Ishikawa (cell line): ENCODE results near the gene SDR42E1.

ENCODE experiments used
- CEBPB ChIP-seq: IDR thresholded peaks from 2 replicates; pipeline ENCODE4 v1.6.1; 2012
- CREB1 ChIP-seq: IDR thresholded peaks from 2 replicates; pipeline ENCODE4 v1.6.1; 2012; ENCODE audit warnings: low read depth
- EGR1 ChIP-seq: IDR thresholded peaks from 2 replicates; pipeline ENCODE4 v1.6.1; 2012
- EP300 ChIP-seq: IDR thresholded peaks from 2 replicates; pipeline ENCODE4 v1.6.1; 2012; ENCODE audit warnings: borderline replicate concordance
- FOXM1 ChIP-seq: IDR thresholded peaks from 2 replicates; pipeline ENCODE4 v1.6.1; 2012; ENCODE audit warnings: low read depth, borderline replicate concordance
- NFIC ChIP-seq: IDR thresholded peaks from 2 replicates; pipeline ENCODE4 v1.6.1; 2012
- RAD21 ChIP-seq: IDR thresholded peaks from 2 replicates; pipeline ENCODE4 v1.6.1; 2012; ENCODE audit warnings: low read depth
- TAF1 ChIP-seq: IDR thresholded peaks from 2 replicates; pipeline ENCODE4 v1.6.1; 2012; ENCODE audit warnings: low read depth, mild to moderate bottlenecking
- TCF12 ChIP-seq: IDR thresholded peaks from 2 replicates; pipeline ENCODE4 v1.6.1; 2012; ENCODE audit warnings: low read depth
- TEAD4 ChIP-seq: IDR thresholded peaks from 2 replicates; pipeline ENCODE4 v1.6.1; 2012
- YY1 ChIP-seq: IDR thresholded peaks from 2 replicates; pipeline ENCODE4 v1.6.1; 2012; ENCODE audit warnings: low read depth
- ZBTB7A ChIP-seq: IDR thresholded peaks from 2 replicates; pipeline ENCODE4 v1.6.1; 2012; ENCODE audit warnings: low read depth
- TF ChIP-seq, protein P1 (sequence below): IDR thresholded peaks from 2 replicates; pipeline ENCODE4 v1.6.1; 2012; ENCODE audit warnings: low read depth, mild to moderate bottlenecking
- TF ChIP-seq, protein P2 (sequence below): IDR thresholded peaks from 2 replicates; pipeline ENCODE4 v1.6.1; 2012
- TF ChIP-seq, protein P3 (sequence below): IDR thresholded peaks from 2 replicates; pipeline ENCODE4 v1.6.1; 2012

The SDR42E1 gene, protein sequence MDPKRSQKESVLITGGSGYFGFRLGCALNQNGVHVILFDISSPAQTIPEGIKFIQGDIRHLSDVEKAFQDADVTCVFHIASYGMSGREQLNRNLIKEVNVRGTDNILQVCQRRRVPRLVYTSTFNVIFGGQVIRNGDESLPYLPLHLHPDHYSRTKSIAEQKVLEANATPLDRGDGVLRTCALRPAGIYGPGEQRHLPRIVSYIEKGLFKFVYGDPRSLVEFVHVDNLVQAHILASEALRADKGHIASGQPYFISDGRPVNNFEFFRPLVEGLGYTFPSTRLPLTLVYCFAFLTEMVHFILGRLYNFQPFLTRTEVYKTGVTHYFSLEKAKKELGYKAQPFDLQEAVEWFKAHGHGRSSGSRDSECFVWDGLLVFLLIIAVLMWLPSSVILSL

DNA sequence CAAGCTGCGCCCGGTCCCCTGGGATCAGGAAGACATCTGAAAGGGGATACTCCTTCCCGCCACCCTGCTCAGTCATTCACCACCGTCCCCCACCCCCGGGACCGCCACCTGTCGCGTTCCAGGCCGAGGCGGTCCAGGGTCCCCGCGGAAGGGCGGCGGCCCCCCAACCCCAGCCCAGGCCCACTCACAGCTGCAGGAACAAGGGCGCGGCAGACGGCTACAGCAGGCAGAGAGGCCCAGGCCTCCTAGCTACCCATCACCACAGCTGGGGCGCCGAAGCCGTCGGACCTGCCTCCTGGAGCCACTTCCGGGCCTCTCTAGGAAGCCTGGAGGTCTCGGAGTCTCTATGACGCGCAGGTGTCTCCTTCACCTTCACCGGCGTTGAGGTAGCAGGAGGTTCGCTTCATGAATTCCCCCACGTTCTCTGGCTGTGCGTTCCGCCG lies at the start of gene SDR42E1:
TSS of gene SDR42E1 (minus strand) at position 272 of the 443 bp plus-strand sequence. CDS start 10,612 bp downstream, outside the sequence.
- TF ChIP-seq CEBPB = no peak

DNA sequence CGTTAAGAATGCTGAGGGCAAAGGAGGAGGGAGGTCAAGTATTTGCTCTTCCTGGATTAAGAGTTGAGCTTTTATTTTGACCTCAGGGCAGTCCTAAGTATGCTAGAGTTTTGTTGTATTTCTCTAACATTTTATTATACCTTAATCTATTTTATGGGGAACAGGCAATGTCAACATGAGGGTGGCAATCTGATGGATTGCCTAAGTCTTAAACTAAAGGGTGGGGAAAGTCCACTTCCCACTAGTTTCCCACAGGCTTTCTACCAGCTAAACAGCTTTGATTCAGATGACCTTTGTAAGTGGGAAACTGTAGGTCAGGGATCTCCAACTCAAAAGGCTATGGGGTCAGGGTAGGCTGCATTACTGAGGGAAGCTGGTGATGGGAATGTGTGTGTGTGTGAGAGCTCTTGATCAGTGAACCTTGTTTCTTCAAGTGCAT lies 48.7 kb upstream of the SDR42E1 start:
- TF ChIP-seq, protein P1, sequence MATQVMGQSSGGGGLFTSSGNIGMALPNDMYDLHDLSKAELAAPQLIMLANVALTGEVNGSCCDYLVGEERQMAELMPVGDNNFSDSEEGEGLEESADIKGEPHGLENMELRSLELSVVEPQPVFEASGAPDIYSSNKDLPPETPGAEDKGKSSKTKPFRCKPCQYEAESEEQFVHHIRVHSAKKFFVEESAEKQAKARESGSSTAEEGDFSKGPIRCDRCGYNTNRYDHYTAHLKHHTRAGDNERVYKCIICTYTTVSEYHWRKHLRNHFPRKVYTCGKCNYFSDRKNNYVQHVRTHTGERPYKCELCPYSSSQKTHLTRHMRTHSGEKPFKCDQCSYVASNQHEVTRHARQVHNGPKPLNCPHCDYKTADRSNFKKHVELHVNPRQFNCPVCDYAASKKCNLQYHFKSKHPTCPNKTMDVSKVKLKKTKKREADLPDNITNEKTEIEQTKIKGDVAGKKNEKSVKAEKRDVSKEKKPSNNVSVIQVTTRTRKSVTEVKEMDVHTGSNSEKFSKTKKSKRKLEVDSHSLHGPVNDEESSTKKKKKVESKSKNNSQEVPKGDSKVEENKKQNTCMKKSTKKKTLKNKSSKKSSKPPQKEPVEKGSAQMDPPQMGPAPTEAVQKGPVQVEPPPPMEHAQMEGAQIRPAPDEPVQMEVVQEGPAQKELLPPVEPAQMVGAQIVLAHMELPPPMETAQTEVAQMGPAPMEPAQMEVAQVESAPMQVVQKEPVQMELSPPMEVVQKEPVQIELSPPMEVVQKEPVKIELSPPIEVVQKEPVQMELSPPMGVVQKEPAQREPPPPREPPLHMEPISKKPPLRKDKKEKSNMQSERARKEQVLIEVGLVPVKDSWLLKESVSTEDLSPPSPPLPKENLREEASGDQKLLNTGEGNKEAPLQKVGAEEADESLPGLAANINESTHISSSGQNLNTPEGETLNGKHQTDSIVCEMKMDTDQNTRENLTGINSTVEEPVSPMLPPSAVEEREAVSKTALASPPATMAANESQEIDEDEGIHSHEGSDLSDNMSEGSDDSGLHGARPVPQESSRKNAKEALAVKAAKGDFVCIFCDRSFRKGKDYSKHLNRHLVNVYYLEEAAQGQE = no peak
- TF ChIP-seq RAD21 = no peak
- no peak for TF ChIP-seq YY1
- no peak for TF ChIP-seq TCF12
- TF ChIP-seq TEAD4 = no peak
- no peak for TF ChIP-seq EGR1
- TF ChIP-seq CREB1 = no peak
- no peak for TF ChIP-seq NFIC
- no peak for TF ChIP-seq EP300
- no peak for TF ChIP-seq ZBTB7A
- TF ChIP-seq, protein P2, sequence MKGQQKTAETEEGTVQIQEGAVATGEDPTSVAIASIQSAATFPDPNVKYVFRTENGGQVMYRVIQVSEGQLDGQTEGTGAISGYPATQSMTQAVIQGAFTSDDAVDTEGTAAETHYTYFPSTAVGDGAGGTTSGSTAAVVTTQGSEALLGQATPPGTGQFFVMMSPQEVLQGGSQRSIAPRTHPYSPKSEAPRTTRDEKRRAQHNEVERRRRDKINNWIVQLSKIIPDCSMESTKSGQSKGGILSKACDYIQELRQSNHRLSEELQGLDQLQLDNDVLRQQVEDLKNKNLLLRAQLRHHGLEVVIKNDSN = no peak
- TF ChIP-seq CEBPB = no peak
- TF ChIP-seq, protein P3, sequence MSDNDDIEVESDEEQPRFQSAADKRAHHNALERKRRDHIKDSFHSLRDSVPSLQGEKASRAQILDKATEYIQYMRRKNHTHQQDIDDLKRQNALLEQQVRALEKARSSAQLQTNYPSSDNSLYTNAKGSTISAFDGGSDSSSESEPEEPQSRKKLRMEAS = no peak
- no peak for TF ChIP-seq TAF1

DNA sequence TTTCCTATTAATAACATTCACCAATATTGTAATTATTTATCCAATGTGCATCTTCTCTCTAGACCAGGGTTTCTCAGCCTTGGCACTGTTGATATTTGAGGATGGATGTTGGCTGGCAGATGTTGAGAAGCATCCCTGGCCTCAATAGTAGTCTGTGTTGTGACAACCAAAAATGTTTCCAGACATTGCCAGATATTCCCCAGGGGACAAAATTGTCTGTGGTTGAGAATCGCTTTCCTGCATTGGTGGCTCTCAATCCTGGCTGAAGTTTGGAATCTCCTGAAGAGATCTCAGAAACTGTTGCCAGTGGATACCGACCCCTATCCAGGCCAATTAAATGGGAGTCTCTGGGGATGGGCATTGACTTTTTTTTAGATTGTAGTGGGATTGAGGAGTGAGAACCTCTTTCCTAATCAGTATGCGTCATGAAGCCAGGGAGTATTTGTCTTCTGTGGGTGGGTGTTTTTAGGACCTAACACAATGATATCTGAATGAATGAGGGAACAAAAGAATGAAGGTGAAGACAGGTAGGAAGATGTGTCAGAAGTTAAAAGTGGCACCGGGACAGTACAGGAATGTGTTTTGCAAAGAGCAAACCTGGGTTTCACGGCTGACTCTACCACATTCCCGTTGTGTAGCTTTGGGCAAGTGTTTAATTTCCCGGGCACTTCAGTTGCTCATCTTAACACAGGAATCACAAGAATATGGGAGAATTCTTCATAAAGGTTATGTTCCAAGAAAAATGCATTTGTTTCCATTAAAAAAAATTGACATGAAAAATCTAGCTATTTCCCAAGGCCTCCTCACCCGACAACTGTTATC lies 48.1 kb upstream of the SDR42E1 start:
- TF ChIP-seq TEAD4 (no peak), CEBPB (no peak), EP300 (no peak), ZBTB7A (no peak), CREB1 (no peak), RAD21 (no peak), NFIC (no peak), EGR1 (no peak), YY1 (no peak), TAF1 (no peak), FOXM1 (no peak), TCF12 (no peak)
- TF ChIP-seq, protein P1 = no peak
- TF ChIP-seq, protein P2 = no peak
- TF ChIP-seq, protein P3 = no peak

DNA sequence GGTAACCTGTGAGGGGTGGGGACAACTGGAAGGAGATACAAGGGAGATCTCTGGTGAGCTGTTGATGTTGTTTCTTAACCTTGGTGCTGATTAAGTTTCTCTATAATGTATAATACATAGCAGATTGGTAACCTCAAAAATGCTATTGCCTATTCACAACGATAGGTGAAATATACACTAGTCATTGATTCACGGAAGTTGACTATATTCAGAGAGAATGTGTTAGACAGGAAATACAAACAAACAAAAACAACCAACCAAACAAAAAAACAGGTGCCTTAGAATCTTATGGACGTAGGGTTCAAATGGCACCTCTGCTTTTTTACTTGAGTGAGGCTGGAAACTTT lies 45.3 kb upstream of the SDR42E1 start:
- TF ChIP-seq, protein P2 = no peak
- TF ChIP-seq EGR1 (no peak), EP300 (no peak), TAF1 (no peak), ZBTB7A (no peak), YY1 (no peak), TCF12 (no peak), NFIC (no peak), CREB1 (no peak), FOXM1 (no peak), CEBPB (no peak), TEAD4 (no peak), RAD21 (no peak)
- TF ChIP-seq, protein P3 = no peak
- TF ChIP-seq, protein P1 = no peak
